Suprapubic skin (tissue), 3 donors: ENCODE measurements around the gene MYO5B.

Experiments
- CTCF ChIP-seq, 2 donors: fragments of 200-600 bp in 1 of 2; fragments of 450-650 bp in 1 of 2; sonication (generic) in 1 of 2; IDR thresholded peaks; one replicate each; pipeline ENCODE4 v1.5.1; 2016 to 2019; ENCODE audit warnings: antibody characterized with exemption in 2 of 2, mild to moderate bottlenecking in 1 of 2, moderate library complexity in 1 of 2
- EP300 ChIP-seq: sonication (generic); formaldehyde crosslinking; IDR thresholded peaks from one replicate; pipeline ENCODE4 v1.6.1; 2017; ENCODE audit warnings: antibody characterized with exemption
- POLR2A ChIP-seq, 2 donors: fragments of 450-650 bp; IDR thresholded peaks; one replicate each; pipeline ENCODE4 v1.6.1; 2017; ENCODE audit warnings: antibody characterized with exemption in 2 of 2, mild to moderate bottlenecking in 2 of 2, moderate library complexity in 2 of 2

- TF ChIP-seq CTCF (IDR thresholded peaks at IDR 0.05) (no peak), POLR2A (IDR thresholded peaks at IDR 0.05) (no peak), EP300 (no peak)
Measured at GRCh38 chr18:49931760-49932159, 263.2 kb downstream of the MYO5B start.
